Mesenchymal stem cell (in vitro differentiated cells and primary cell): ENCODE measurements around the gene KIF25.
A peak's percentile ranks its signal among the peaks of the same experiment; 100 is the strongest.

ENCODE experiments used
- DNase-seq: peaks from one replicate; pipeline ENCODE4 v3.0.0-alpha.2; 2013
- H2AFZ ChIP-seq: one replicate; pipeline ENCODE4 v1.6.1; 2013; ENCODE audit warnings: low read depth, mild to moderate bottlenecking, control low read depth, inconsistent platforms, low read length, moderate library complexity
- H2AK5ac ChIP-seq: 2 replicates; pipeline ENCODE4 v1.6.1; 2013; ENCODE audit warnings: low read length, moderate library complexity, mild to moderate bottlenecking, inconsistent platforms; ENCODE audit not compliant: severe bottlenecking
- H2BK120ac ChIP-seq: one replicate; pipeline ENCODE4 v1.6.1; 2013; ENCODE audit warnings: low read depth, mild to moderate bottlenecking, inconsistent platforms, low read length, moderate library complexity
- H2BK12ac ChIP-seq, 2 experiments: one replicate each; pipeline ENCODE4 v1.6.1; 2013; ENCODE audit warnings: inconsistent platforms in 2 of 2, low read length in 2 of 2, mild to moderate bottlenecking in 2 of 2, moderate library complexity in 2 of 2, control low read depth in 1 of 2
- H2BK15ac ChIP-seq: one replicate; pipeline ENCODE4 v1.6.1; 2013; ENCODE audit warnings: mild to moderate bottlenecking, low read depth, inconsistent platforms; ENCODE audit not compliant: poor library complexity, severe bottlenecking
- H2BK5ac ChIP-seq: 2 replicates; pipeline ENCODE4 v1.6.1; 2013; ENCODE audit warnings: low read depth, mild to moderate bottlenecking, low read length, control low read depth, inconsistent platforms; ENCODE audit not compliant: poor library complexity, severe bottlenecking
- H3K14ac ChIP-seq, 2 experiments: one replicate each; pipeline ENCODE4 v1.6.1; 2013; ENCODE audit warnings: inconsistent platforms in 2 of 2, low read length in 2 of 2, control low read depth in 1 of 2, mild to moderate bottlenecking in 1 of 2, moderate library complexity in 1 of 2
- H3K18ac ChIP-seq, 2 experiments: one replicate each; pipeline ENCODE4 v1.6.1; 2013; ENCODE audit warnings: inconsistent platforms in 2 of 2, low read length in 2 of 2, control low read depth in 1 of 2, low read depth in 1 of 2, mild to moderate bottlenecking in 1 of 2
- H3K23ac ChIP-seq, 2 experiments: one replicate each; pipeline ENCODE4 v1.6.1; 2013; ENCODE audit warnings: inconsistent platforms in 2 of 2, low read length in 2 of 2, mild to moderate bottlenecking in 2 of 2, moderate library complexity in 2 of 2, control low read depth in 1 of 2
- H3K27ac ChIP-seq: 2 replicates; pipeline ENCODE4 v1.5.1; 2013; ENCODE audit warnings: mild to moderate bottlenecking, moderate library complexity, low read length, control low read depth, inconsistent platforms; ENCODE audit not compliant: poor library complexity, severe bottlenecking
- H3K27me3 ChIP-seq, 2 experiments: 2 replicates each; pipeline versions ENCODE4 v1.6.1 to v1.7.0; 2013; ENCODE audit warnings: low read length in 2 of 2, mild to moderate bottlenecking in 2 of 2, moderate library complexity in 2 of 2, control low read depth in 1 of 2, inconsistent platforms in 1 of 2; ENCODE audit not compliant: control insufficient read depth in 1 of 2, insufficient read depth in 1 of 2
- H3K36me3 ChIP-seq, 2 experiments: 2 replicates each; pipeline versions ENCODE4 v1.6.1 to v1.7.0; 2013; ENCODE audit warnings: low read length in 2 of 2, control low read depth in 1 of 2, inconsistent platforms in 1 of 2, low read depth in 1 of 2, mild to moderate bottlenecking in 1 of 2; ENCODE audit not compliant: insufficient read depth in 2 of 2, control insufficient read depth in 1 of 2
- H3K4ac ChIP-seq, 2 experiments: one replicate each; pipeline ENCODE4 v1.6.1; 2013; ENCODE audit warnings: inconsistent platforms in 2 of 2, low read length in 2 of 2, mild to moderate bottlenecking in 2 of 2, moderate library complexity in 2 of 2, control low read depth in 1 of 2, low read depth in 1 of 2
- H3K4me1 ChIP-seq: 2 replicates; pipeline ENCODE4 v1.6.1; 2013; ENCODE audit warnings: low read depth, low read length, control low read depth; ENCODE audit not compliant: control insufficient read depth, insufficient read depth
- H3K4me2 ChIP-seq: 2 replicates; pipeline ENCODE4 v1.6.1; 2013; ENCODE audit warnings: low read length, mild to moderate bottlenecking, inconsistent platforms; ENCODE audit not compliant: poor library complexity, severe bottlenecking
- H3K4me3 ChIP-seq, 2 experiments: 2 replicates each; pipeline versions ENCODE4 v1.5.1 to v1.7.0; 2013; ENCODE audit warnings: low read length in 2 of 2, mild to moderate bottlenecking in 2 of 2, control low read depth in 1 of 2, low read depth in 1 of 2; ENCODE audit not compliant: insufficient read depth in 1 of 2
- H3K79me1 ChIP-seq: replicated peaks from 2 replicates; pipeline ENCODE4 v1.6.1; 2013; ENCODE audit warnings: mild to moderate bottlenecking, control low read depth, low read length, inconsistent platforms; ENCODE audit not compliant: poor library complexity, severe bottlenecking
- H3K9ac ChIP-seq: 2 replicates; pipeline ENCODE4 v1.7.0; 2013; ENCODE audit warnings: mild to moderate bottlenecking, low read length, moderate library complexity
- H3K9me3 ChIP-seq: 2 replicates; pipeline ENCODE4 v1.7.0; 2013; ENCODE audit warnings: mild to moderate bottlenecking, low read length; ENCODE audit not compliant: control insufficient read depth
- H4K8ac ChIP-seq: one replicate; pipeline ENCODE4 v1.6.1; 2013; ENCODE audit warnings: inconsistent platforms, mild to moderate bottlenecking, low read length, moderate library complexity
- H4K91ac ChIP-seq: one replicate; pipeline ENCODE4 v1.6.1; 2013; ENCODE audit warnings: mild to moderate bottlenecking, low read length, inconsistent platforms
- WGBS: methylation state at CpG from one replicate; pipeline ENCODE4 v1.1.7; 2013; ENCODE audit warnings: mixed read lengths; 5-methylcytosine and 5-hydroxymethylcytosine counted together

KIF25 gene

GRCh38 chr6:168030218-168030746 is 32.8 kb downstream of the KIF25 start:
- Histone ChIP-seq H2BK5ac (no peak overlapping the region), H3K9ac (no peak overlapping the region), H4K8ac (no peak overlapping the region), H2BK15ac (no peak overlapping the region), H2BK120ac (no peak overlapping the region), H4K91ac (no peak overlapping the region), H2AFZ (no peak overlapping the region), H3K27me3 (peaks cover 0 to 4% of the 10 kb centered on the region in 2 experiments), H3K79me1 (no peaks in the 10 kb centered on the region), H3K14ac (no peak overlapping the region), H3K18ac (no peak overlapping the region), H3K9me3 (no peaks in the 10 kb centered on the region), H3K23ac (no peak overlapping the region), H3K4ac (no peak overlapping the region), H3K36me3 (no peaks in the 10 kb centered on the region), H3K27ac (no peak overlapping the region), H3K4me1 (peaks cover 4% of the 10 kb centered on the region), H2AK5ac (no peak overlapping the region), H3K4me3 (no peak overlapping the region), H3K4me2 (no peak overlapping the region), H2BK12ac (no peak overlapping the region)
- DNase-seq, result no peak
- WGBS, result 77% methylated on average over 5 of the region's 5 CpGs

- 91% methylated on average over 2 of the region's 2 CpGs for WGBS
- Histone ChIP-seq H2AFZ (no peak overlapping the region), H3K36me3 (no peaks in the 10 kb centered on the region), H3K9ac (no peak overlapping the region), H2BK120ac (no peak overlapping the region), H3K4me3 (no peak overlapping the region), H3K27ac (no peak overlapping the region), H2BK12ac (peak overlapping the region; percentile 29 to 88), H3K4me2 (no peak overlapping the region), H3K4ac (no peak overlapping the region), H3K14ac (no peak overlapping the region), H3K9me3 (no peaks in the 10 kb centered on the region), H2BK5ac (no peak overlapping the region), H2BK15ac (no peak overlapping the region), H3K27me3 (peaks cover 0 to under 1% of the 10 kb centered on the region in 2 experiments), H4K8ac (no peak overlapping the region), H3K79me1 (no peaks in the 10 kb centered on the region), H4K91ac (no peak overlapping the region), H2AK5ac (no peak overlapping the region), H3K18ac (peak overlapping the region; percentile 5), H3K4me1 (peaks cover 4% of the 10 kb centered on the region), H3K23ac (no peak overlapping the region)
- no peak for DNase-seq
Observed at GRCh38 chr6:168030908-168031307, 33.4 kb downstream of the KIF25 start.

- H3K27ac ChIP-seq, result no peak overlapping the region
- no peak for DNase-seq
- no peaks in the 10 kb centered on the region for H3K36me3 ChIP-seq
- no peak overlapping the region for H3K14ac ChIP-seq
- H3K9me3 ChIP-seq, result no peaks in the 10 kb centered on the region
- H3K9ac ChIP-seq, result peak overlapping the region; percentile 63
- no peak overlapping the region for H2BK5ac ChIP-seq
- peak overlapping the region; percentile 56 for H2BK15ac ChIP-seq
- H3K4me3 ChIP-seq, result no peak overlapping the region
- H3K18ac ChIP-seq, result peak overlapping the region; percentile 85 to 87
- H4K91ac ChIP-seq, result peak overlapping the region; percentile 86
- 80% methylated on average over 14 of the region's 14 CpGs for WGBS
- H4K8ac ChIP-seq, result peak overlapping the region; percentile 45
- peaks cover 4% of the 10 kb centered on the region for H3K4me1 ChIP-seq
- H3K23ac ChIP-seq, result no peak overlapping the region
- H2AK5ac ChIP-seq, result no peak overlapping the region
- no peak overlapping the region for H3K4me2 ChIP-seq
- peak overlapping the region; percentile 78 to 79 for H3K4ac ChIP-seq
- H3K27me3 ChIP-seq, result no peaks in the 10 kb centered on the region
- no peak overlapping the region for H2AFZ ChIP-seq
- H2BK120ac ChIP-seq, result peak overlapping the region; percentile 90
- H3K79me1 ChIP-seq, result no peaks in the 10 kb centered on the region
- peak overlapping the region; percentile 88 to 96 for H2BK12ac ChIP-seq
Observed at GRCh38 chr6:168031411-168031971, 34.0 kb downstream of the KIF25 start.

- H2BK15ac ChIP-seq, result no peak overlapping the region
- H2AFZ ChIP-seq, result no peak overlapping the region
- no peaks in the 10 kb centered on the region for H3K36me3 ChIP-seq
- no peak overlapping the region for H3K4me3 ChIP-seq
- H3K79me1 ChIP-seq, result no peaks in the 10 kb centered on the region
- H4K8ac ChIP-seq, result peak overlapping the region; percentile 45
- no peaks in the 10 kb centered on the region for H3K27me3 ChIP-seq
- H3K4ac ChIP-seq, result peak overlapping the region in 1 of 2 experiments; percentile 74
- no peak overlapping the region for H3K4me2 ChIP-seq
- H3K4me1 ChIP-seq, result peaks cover 4% of the 10 kb centered on the region
- H3K9ac ChIP-seq, result peak overlapping the region; percentile 63
- no peaks in the 10 kb centered on the region for H3K9me3 ChIP-seq
- H2BK5ac ChIP-seq, result no peak overlapping the region
- peak overlapping the region; percentile 72 to 79 for H3K18ac ChIP-seq
- H2BK120ac ChIP-seq, result peak overlapping the region; percentile 90
- peak; percentile 93 for DNase-seq
- H4K91ac ChIP-seq, result no peak overlapping the region
- H3K27ac ChIP-seq, result no peak overlapping the region
- H3K23ac ChIP-seq, result no peak overlapping the region
- H3K14ac ChIP-seq, result no peak overlapping the region
- H2BK12ac ChIP-seq, result peak overlapping the region; percentile 57 to 86
- no peak overlapping the region for H2AK5ac ChIP-seq
- 5% methylated on average over 10 of the region's 12 CpGs for WGBS
Observed at GRCh38 chr6:168032005-168032760, 34.7 kb downstream of the KIF25 start.
